A549 (cell line): ENCODE data around the gene TGFBR3. TPM values are rescaled to one million over a fixed set of nuclear protein-coding genes. Genes with fewer than 3 reads are reported as not detected.

Source experiments
- ATAC-seq, 2 experiments: fragments of 200-7000 bp in 1 of 2; fragments of >200 bp in 1 of 2; cut with Nextera tagmentation in 1 of 2; cut with Tn5 transposase in 1 of 2; 3 replicates each; pipeline versions ENCODE4 v1.8.0 to v1.9.1; 2018 to 2020; ENCODE audit warnings: mild to moderate bottlenecking in 1 of 2, moderate library complexity in 1 of 2
- CTCF ChIA-PET: fragments of 300-600 bp; sonication (Branson Sonifier 250); formaldehyde crosslinking; extraction: SDS; loops from one replicate; lab custom pipeline; 2021; ENCODE audit warnings: antibody characterized with exemption, inconsistent platforms; lab: Yijun Ruan, JAX
- POLR2A ChIA-PET: fragments of 350-600 bp; formaldehyde crosslinking; extraction: SDS; loops from one replicate; lab custom pipeline; 2021; ENCODE audit warnings: antibody characterized with exemption, inconsistent platforms; lab: Yijun Ruan, JAX
- DNase-seq, 2 experiments: peaks; one replicate each; pipeline versions ENCODE4 v3.0.0 to v3.0.0-alpha.2; 2011 to 2016; ENCODE audit warnings: low read depth in 1 of 2, low spot score in 1 of 2
- FAIRE-seq: peaks from 2 replicates; lab custom pipeline; 2011; peaks lifted over from hg19 to GRCh38; lab: Jason Lieb, UNC
- H3K27ac ChIP-seq, 2 experiments: fragments of >200 bp; sonication (Bioruptor Twin); formaldehyde crosslinking; 3 replicates each; pipeline ENCODE4 v1.5.1; 2016 to 2017
- H3K4me1 ChIP-seq: fragments of >200 bp; sonication (Bioruptor Twin); formaldehyde crosslinking; 3 replicates; pipeline ENCODE4 v1.6.1; 2016
- H3K4me2 ChIP-seq: fragments of >200 bp; sonication (Bioruptor Twin); formaldehyde crosslinking; 3 replicates; pipeline ENCODE4 v1.6.1; 2016
- H3K4me3 ChIP-seq: fragments of >200 bp; sonication (Bioruptor Twin); formaldehyde crosslinking; 3 replicates; pipeline ENCODE4 v1.5.1; 2016
- H3K9me3 ChIP-seq: fragments of >200 bp; sonication (Bioruptor Twin); formaldehyde crosslinking; 3 replicates; pipeline ENCODE4 v1.6.1; 2016
- CBX2 ChIP-seq: fragments of 200-600 bp; sonication (generic); IDR thresholded peaks from 2 replicates; pipeline ENCODE4 v1.6.1; 2016; ENCODE audit warnings: low read depth, mild to moderate bottlenecking, borderline replicate concordance
- CBX8 ChIP-seq: fragments of 200-600 bp; sonication (generic); IDR thresholded peaks from 2 replicates; pipeline ENCODE4 v1.6.1; 2016
- CEBPB ChIP-seq, 2 experiments: fragments of >200 bp in 1 of 2; sonication (Bioruptor Twin) in 1 of 2; formaldehyde crosslinking in 1 of 2; IDR thresholded peaks; 2 replicates each; pipeline ENCODE4 v1.6.1; 2012 to 2016
- CHD2 ChIP-seq: fragments of 150-350 bp; IDR thresholded peaks from 2 replicates; pipeline ENCODE4 v1.6.1; 2014; ENCODE audit warnings: low read length; ENCODE audit not compliant: partially characterized antibody
- EHMT2 ChIP-seq: fragments of 200-600 bp; sonication (generic); IDR thresholded peaks from 2 replicates; pipeline ENCODE4 v1.6.1; 2016; ENCODE audit warnings: antibody characterized with exemption, low read depth, mild to moderate bottlenecking, moderate library complexity
- ELK1 ChIP-seq: fragments of 150-350 bp; IDR thresholded peaks from 2 replicates; pipeline ENCODE4 v1.6.1; 2014; ENCODE audit warnings: low read depth, mild to moderate bottlenecking, low read length
- FOSL2 ChIP-seq, 2 experiments: fragments of 450-650 bp in 1 of 2; fragments of >200 bp in 1 of 2; sonication (Bioruptor Twin) in 1 of 2; formaldehyde crosslinking; IDR thresholded peaks; 2 replicates each; pipeline versions ENCODE4 v1.5.0 to v1.6.1; 2016 to 2020; ENCODE audit warnings: mild to moderate bottlenecking in 1 of 2, moderate library complexity in 1 of 2
- FOXS1 ChIP-seq: fragments of 250-450 bp; sonication (Bioruptor Pico); IDR thresholded peaks from 2 replicates; pipeline ENCODE4 v1.5.0; 2020; ENCODE audit warnings: mild to moderate bottlenecking, moderate library complexity
- GATA3 ChIP-seq: IDR thresholded peaks from 2 replicates; pipeline ENCODE4 v1.6.1; 2012; ENCODE audit warnings: borderline replicate concordance
- HDAC2 ChIP-seq: fragments of 200-600 bp; sonication (generic); IDR thresholded peaks from 2 replicates; pipeline ENCODE4 v1.6.1; 2016
- HEYL ChIP-seq: fragments of 250-450 bp; sonication (Bioruptor Pico); IDR thresholded peaks from 2 replicates; pipeline ENCODE4 v1.8.0; 2021; ENCODE audit warnings: mild to moderate bottlenecking, moderate library complexity
- HOXB13 ChIP-seq: fragments of 250-450 bp; sonication (Bioruptor Pico); IDR thresholded peaks from 2 replicates; pipeline ENCODE4 v1.5.0; 2020; ENCODE audit warnings: low read depth, mild to moderate bottlenecking, moderate library complexity
- JUN ChIP-seq, 2 experiments: fragments of >200 bp; sonication (Bioruptor Twin); formaldehyde crosslinking; IDR thresholded peaks; 2 replicates in 1 of 2; 3 replicates in 1 of 2; pipeline ENCODE4 v1.6.1; 2016 to 2017
- MAX ChIP-seq: IDR thresholded peaks from 2 replicates; pipeline ENCODE4 v1.6.1; 2012
- MAZ ChIP-seq: fragments of 150-350 bp; IDR thresholded peaks from 2 replicates; pipeline ENCODE4 v1.6.1; 2014; ENCODE audit warnings: antibody characterized with exemption, low read depth, low read length, borderline replicate concordance
- NPAS2 ChIP-seq: fragments of 250-450 bp; sonication (Bioruptor Pico); IDR thresholded peaks from 2 replicates; pipeline ENCODE4 v1.8.0; 2022; ENCODE audit warnings: mild to moderate bottlenecking, moderate library complexity, borderline replicate concordance
- PBX3 ChIP-seq: IDR thresholded peaks from 2 replicates; pipeline ENCODE4 v1.6.1; 2012
- PHF8 ChIP-seq: fragments of 200-600 bp; sonication (generic); IDR thresholded peaks from 2 replicates; pipeline ENCODE4 v1.6.1; 2016; ENCODE audit warnings: low read depth, mild to moderate bottlenecking, antibody characterized with exemption, moderate library complexity, borderline replicate concordance
- POLR2A ChIP-seq: IDR thresholded peaks from 2 replicates; pipeline ENCODE4 v1.6.1; 2012; ENCODE audit warnings: mild to moderate bottlenecking, low read length
- RAD21 ChIP-seq, 2 experiments: fragments of >200 bp in 1 of 2; sonication (Bioruptor Twin) in 1 of 2; formaldehyde crosslinking in 1 of 2; IDR thresholded peaks in 1 of 2; conservative IDR thresholded peaks in 1 of 2; 2 replicates in 1 of 2; 3 replicates in 1 of 2; pipeline ENCODE4 v1.6.1; 2012 to 2018; ENCODE audit warnings: inconsistent platforms in 1 of 2
- RCOR1 ChIP-seq: fragments of 150-350 bp; IDR thresholded peaks from 2 replicates; pipeline ENCODE4 v1.6.1; 2014; ENCODE audit warnings: antibody characterized with exemption, low read length, low read depth
- REST ChIP-seq: fragments of 200-600 bp; sonication (generic); IDR thresholded peaks from 2 replicates; pipeline ENCODE4 v1.6.1; 2016; ENCODE audit warnings: antibody characterized with exemption, mild to moderate bottlenecking, moderate library complexity
- RFX5 ChIP-seq: fragments of 450-650 bp; IDR thresholded peaks from 2 replicates; pipeline ENCODE4 v1.7.1; 2014; ENCODE audit warnings: antibody characterized with exemption, mild to moderate bottlenecking, moderate library complexity
- RNF2 ChIP-seq: fragments of 200-600 bp; sonication (generic); IDR thresholded peaks from 2 replicates; pipeline ENCODE4 v1.6.1; 2016; ENCODE audit warnings: low read depth, mild to moderate bottlenecking, antibody characterized with exemption, moderate library complexity, borderline replicate concordance
- SMC3 ChIP-seq: fragments of >200 bp; sonication (Bioruptor Twin); formaldehyde crosslinking; IDR thresholded peaks from 3 replicates; pipeline ENCODE4 v1.6.1; 2018; ENCODE audit warnings: inconsistent platforms
- TP53 ChIP-seq: fragments of 250-450 bp; sonication (Bioruptor Pico); IDR thresholded peaks from 2 replicates; pipeline ENCODE4 v1.5.0; 2021; ENCODE audit warnings: mild to moderate bottlenecking, moderate library complexity
- USF2 ChIP-seq: fragments of 450-650 bp; IDR thresholded peaks from 2 replicates; pipeline ENCODE4 v1.6.1; 2014; ENCODE audit warnings: antibody characterized with exemption
- WGBS: methylation state at CpG from one replicate; pipeline ENCODE4 v1.1.6; 2017; ENCODE audit errors: missing lambda C conversion rate; 5-methylcytosine and 5-hydroxymethylcytosine counted together
- polyA plus RNA-seq, 4 experiments: library from polyadenylated mRNA; depleted of rRNA in 3 of 4; stranded (reverse); fragments of >200 nt; fragmentation: RNase III in 1 of 4; extraction: RNeasy Plus Mini Kit Qiagen cat#74134 plus additional on column Dnase treatment in 1 of 4; gene quantifications; 2 replicates in 3 of 4; 3 replicates in 1 of 4; pipeline ENCODE4 v1.2.3, GENCODE V29; 2011 to 2017

The TGFBR3 gene
- polyA plus RNA-seq, 2 of the 4 experiments (the other 2 are of a cell fraction): 5.0 to 8.9 TPM

GRCh38 chr1:91891454-91891853 lies 5.5 kb upstream of the TGFBR3 start:
- H3K4me2 ChIP-seq: peak overlapping the region; percentile 77
- H3K4me1 ChIP-seq: peaks cover 57% of the 10 kb centered on the region
- WGBS: 17% methylated on average over 3 of the region's 3 CpGs
- no peak for TF ChIP-seq GATA3
- peak; percentile 29 to 33; a peak in 2 of 4 replicates for TF ChIP-seq CEBPB (IDR thresholded peaks at IDR 0.05)
- no peak for DNase-seq
- ChIA-PET CTCF (interaction anchor here (0.7 to 1.7 kb wide), 8 partner anchors 8 to 375 kb away, joined by 3 to 11 read pairs (median 4); no protein-coding TSS in a partner anchor), POLR2A (interaction anchor here (1.0 kb wide), 1 partner anchor 9 kb away, joined by 3 read pairs; no protein-coding TSS in a partner anchor)
- no peaks in the 10 kb centered on the region for H3K9me3 ChIP-seq
- peak overlapping the region; percentile 75 to 83 for H3K27ac ChIP-seq
- no peak for ATAC-seq
- no peak overlapping the region for H3K4me3 ChIP-seq
- no peak for FAIRE-seq

GRCh38 chr1:91889717-91890459 lies 3.9 kb upstream of the TGFBR3 start:
- Histone ChIP-seq H3K4me3 (no peak overlapping the region), H3K27ac (peak overlapping the region; percentile 75 to 83), H3K9me3 (no peaks in the 10 kb centered on the region), H3K4me1 (peaks cover 51% of the 10 kb centered on the region), H3K4me2 (peak overlapping the region; percentile 77)
- WGBS: 21% methylated on average over 4 of the region's 5 CpGs
- CTCF ChIA-PET: interaction anchor here (0.7 to 1.3 kb wide), 7 partner anchors 9 to 368 kb away, joined by 3 read pairs; no protein-coding TSS in a partner anchor
- POLR2A ChIA-PET: no interaction called here
- peak in 1 of 2 experiments; percentile 42; a peak in 1 of 6 replicates for ATAC-seq
- FAIRE-seq: no peak
- peak; percentile 36 to 66 for DNase-seq
- TF ChIP-seq PBX3 (no peak), CEBPB (IDR thresholded peaks at IDR 0.05) (peak; percentile 38 to 47; a peak in 2 of 4 replicates), REST (no peak), ELK1 (no peak), CBX2 (no peak), SMC3 (no peak), CHD2 (no peak), FOSL2 (IDR thresholded peaks at IDR 0.05) (no peak), FOSL2 (CRISPR knock-in tag; IDR thresholded peaks at IDR 0.05) (peak; percentile 61), POLR2A (no peak), MAX (0 out of 2 replicates have a peak, but pooled peaks have one; percentile 10), EHMT2 (no peak), RCOR1 (no peak), HOXB13 (no peak), RAD21 (conservative IDR thresholded peaks at IDR 0.05 in 1 of 2, IDR thresholded peaks at IDR 0.05 in 1 of 2) (no peak), USF2 (no peak), CBX8 (no peak), PHF8 (no peak), HEYL (CRISPR knock-in tag) (no peak), JUN (IDR thresholded peaks at IDR 0.05) (0 out of 5 replicates have a peak, but pooled peaks of 1 of the 2 experiments have one; percentile 20), HDAC2 (no peak), NPAS2 (CRISPR knock-in tag) (no peak), RNF2 (no peak), RFX5 (no peak), MAZ (no peak), TP53 (CRISPR knock-in tag) (no peak), FOXS1 (CRISPR knock-in tag) (no peak)
